Smooth muscle cell of the pulmonary artery (primary cell): Measurements from ENCODE around the gene PTTG1IP2. TPM values are rescaled to one million over a fixed set of nuclear protein-coding genes. Genes with fewer than 3 reads are reported as not detected.

ENCODE experiments used
- total RNA-seq: library from RNA; depleted of rRNA; stranded (reverse); fragments of >200 nt; gene quantifications from 2 replicates; pipeline ENCODE4 v1.2.3, GENCODE V29; 2014

Gene PTTG1IP2
- total RNA-seq: not detected in 2 replicates

GRCh38 chr7:90469554-90469953 lies at the start of gene PTTG1IP2:
TSS of gene PTTG1IP2 (plus strand) at chr7:90469639. CDS start at chr7:90469787, 148 bp downstream.

Other genes with a start within 250 kb of the PTTG1IP2 start
- gene CFAP69, start 224.5 kb upstream of the PTTG1IP2 start, total RNA-seq: 10.6 and 13.4 TPM in 2 replicates
- gene FAM237B, start 148.3 kb upstream of the PTTG1IP2 start, total RNA-seq: not detected in 2 replicates
- 7.2 and 10.9 TPM in 2 replicates for gene GTPBP10, start 122.9 kb upstream of the PTTG1IP2 start, total RNA-seq
- gene CLDN12, start 66.2 kb upstream of the PTTG1IP2 start, total RNA-seq: 56.5 and 58.6 TPM in 2 replicates
- 35.8 and 59.9 TPM in 2 replicates for gene CDK14, start 126.7 kb downstream of the PTTG1IP2 start, total RNA-seq